ENCODE measurements around the gene PIEZO2. TPM values are rescaled to one million over a fixed set of nuclear protein-coding genes. Genes with fewer than 3 reads are reported as not detected.

Gene PIEZO2
- total RNA-seq, 1 donor from 2014 or later: 5.3 TPM

DNA sequence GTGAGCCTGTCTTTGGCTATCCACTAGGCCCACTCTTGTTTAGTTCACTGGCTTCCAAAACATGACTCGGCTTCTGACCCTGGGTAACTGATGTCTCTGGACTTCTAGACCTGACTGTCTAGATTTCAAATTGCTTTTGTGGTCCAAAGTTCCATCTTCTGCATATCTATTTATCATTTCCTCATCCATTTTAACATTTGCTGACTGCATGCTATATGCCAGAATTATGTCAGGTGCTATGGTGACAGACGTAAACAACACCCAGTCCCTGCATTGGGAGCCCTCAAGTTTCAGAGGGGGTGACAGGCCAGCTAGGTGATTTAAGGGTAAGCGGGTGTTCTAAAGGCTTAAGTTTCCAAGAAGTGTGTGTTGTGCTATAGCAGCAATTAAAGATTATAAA is 140.9 kb downstream of the PIEZO2 start:
- no peaks in the 10 kb centered on the region for H3K4me1 ChIP-seq (ENCODE audit: insufficient read depth, low read length)
- H3K4me1 Mint-ChIP-seq (ENCODE audit: low read depth, unreplicated experiment): peaks cover 23% of the 10 kb centered on the region
- no peak overlapping the region for H3K4me3 Mint-ChIP-seq (ENCODE audit: unreplicated experiment)
- no peaks in the 10 kb centered on the region for H3K36me3 Mint-ChIP-seq (ENCODE audit: low read depth, unreplicated experiment)
- no peak for TF ChIP-seq EZH2 (IDR thresholded peaks at IDR 0.05; ENCODE audit: insufficient read depth, low read length)
- TF ChIP-seq, protein P1, sequence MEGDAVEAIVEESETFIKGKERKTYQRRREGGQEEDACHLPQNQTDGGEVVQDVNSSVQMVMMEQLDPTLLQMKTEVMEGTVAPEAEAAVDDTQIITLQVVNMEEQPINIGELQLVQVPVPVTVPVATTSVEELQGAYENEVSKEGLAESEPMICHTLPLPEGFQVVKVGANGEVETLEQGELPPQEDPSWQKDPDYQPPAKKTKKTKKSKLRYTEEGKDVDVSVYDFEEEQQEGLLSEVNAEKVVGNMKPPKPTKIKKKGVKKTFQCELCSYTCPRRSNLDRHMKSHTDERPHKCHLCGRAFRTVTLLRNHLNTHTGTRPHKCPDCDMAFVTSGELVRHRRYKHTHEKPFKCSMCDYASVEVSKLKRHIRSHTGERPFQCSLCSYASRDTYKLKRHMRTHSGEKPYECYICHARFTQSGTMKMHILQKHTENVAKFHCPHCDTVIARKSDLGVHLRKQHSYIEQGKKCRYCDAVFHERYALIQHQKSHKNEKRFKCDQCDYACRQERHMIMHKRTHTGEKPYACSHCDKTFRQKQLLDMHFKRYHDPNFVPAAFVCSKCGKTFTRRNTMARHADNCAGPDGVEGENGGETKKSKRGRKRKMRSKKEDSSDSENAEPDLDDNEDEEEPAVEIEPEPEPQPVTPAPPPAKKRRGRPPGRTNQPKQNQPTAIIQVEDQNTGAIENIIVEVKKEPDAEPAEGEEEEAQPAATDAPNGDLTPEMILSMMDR (IDR thresholded peaks at IDR 0.05; ENCODE audit: insufficient read depth, low read depth, low read length): no peak
- H3K27me3 Mint-ChIP-seq (ENCODE audit: low read depth, unreplicated experiment): no peaks in the 10 kb centered on the region
- no peaks in the 10 kb centered on the region for H3K9me3 Mint-ChIP-seq (ENCODE audit: unreplicated experiment)
- H3K27me3 ChIP-seq (ENCODE audit: insufficient read depth, low read length): no peaks in the 10 kb centered on the region
- DNase-seq (ENCODE audit: low read depth) (no peak), FAIRE-seq (no peak)
- no peaks in the 10 kb centered on the region for H3K9me3 ChIP-seq (ENCODE audit: insufficient read depth, low read depth, low read length)
- H4K20me1 ChIP-seq (ENCODE audit: insufficient read depth, low read length): no peaks in the 10 kb centered on the region
- H3K27ac ChIP-seq (ENCODE audit: low read depth, low read length): no peak overlapping the region
- H3K9ac ChIP-seq (ENCODE audit: low read length): no peak overlapping the region
- H2AFZ ChIP-seq (ENCODE audit: low read depth, low read length): no peak overlapping the region
- H3K36me3 ChIP-seq (ENCODE audit: insufficient read depth, low read length): no peaks in the 10 kb centered on the region
- H3K27ac Mint-ChIP-seq (ENCODE audit: unreplicated experiment): no peak overlapping the region
- no peaks in the 10 kb centered on the region for H3K79me2 ChIP-seq (ENCODE audit: insufficient read depth, low read length)
- no peak overlapping the region for H3K4me2 ChIP-seq (ENCODE audit: low read length)
- no peak overlapping the region for H3K4me3 ChIP-seq (ENCODE audit: insufficient read depth, low read depth, low read length)

DNA sequence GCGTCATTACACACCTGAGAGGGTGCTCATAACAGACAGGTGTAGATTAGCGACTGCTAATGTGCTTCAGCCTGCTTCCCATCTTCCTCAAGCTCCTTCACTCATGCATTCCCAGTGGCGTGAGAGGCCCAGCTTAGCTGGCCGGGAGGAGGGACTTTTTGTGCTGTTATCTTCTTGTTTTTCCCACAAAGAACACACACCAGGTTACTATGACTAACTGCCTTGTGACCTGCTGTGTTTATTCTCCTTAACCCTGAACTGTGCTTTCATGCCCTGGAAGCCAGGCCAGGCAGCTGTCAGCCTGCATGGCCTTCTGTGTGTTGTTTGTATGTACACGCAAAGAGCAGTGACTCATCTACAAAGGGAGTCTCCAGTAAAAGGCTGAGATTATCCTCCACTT is 143.8 kb downstream of the PIEZO2 start:
- Histone ChIP-seq H3K27ac (ENCODE audit: low read depth, low read length) (peak overlapping the region; percentile 31), H2AFZ (ENCODE audit: low read depth, low read length) (no peak overlapping the region), H3K9ac (ENCODE audit: low read length) (no peak overlapping the region), H3K4me1 (ENCODE audit: insufficient read depth, low read length) (no peaks in the 10 kb centered on the region), H3K36me3 (ENCODE audit: insufficient read depth, low read length) (no peaks in the 10 kb centered on the region), H3K4me3 (ENCODE audit: insufficient read depth, low read depth, low read length) (no peak overlapping the region), H3K79me2 (ENCODE audit: insufficient read depth, low read length) (no peaks in the 10 kb centered on the region), H4K20me1 (ENCODE audit: insufficient read depth, low read length) (no peaks in the 10 kb centered on the region), H3K9me3 (ENCODE audit: insufficient read depth, low read depth, low read length) (no peaks in the 10 kb centered on the region), H3K27me3 (ENCODE audit: insufficient read depth, low read length) (no peaks in the 10 kb centered on the region), H3K4me2 (ENCODE audit: low read length) (no peak overlapping the region)
- DNase-seq (ENCODE audit: low read depth) (peak; percentile 53), FAIRE-seq (no peak)
- Mint-ChIP-seq H3K36me3 (ENCODE audit: low read depth, unreplicated experiment) (no peaks in the 10 kb centered on the region), H3K4me1 (ENCODE audit: low read depth, unreplicated experiment) (peaks cover 23% of the 10 kb centered on the region), H3K27me3 (ENCODE audit: low read depth, unreplicated experiment) (no peaks in the 10 kb centered on the region), H3K27ac (ENCODE audit: unreplicated experiment) (peak overlapping the region; percentile 56), H3K9me3 (ENCODE audit: unreplicated experiment) (no peaks in the 10 kb centered on the region), H3K4me3 (ENCODE audit: unreplicated experiment) (no peak overlapping the region)
- TF ChIP-seq, protein P1 (IDR thresholded peaks at IDR 0.05; ENCODE audit: insufficient read depth, low read depth, low read length): no peak
- TF ChIP-seq EZH2 (IDR thresholded peaks at IDR 0.05; ENCODE audit: insufficient read depth, low read length): no peak

DNA sequence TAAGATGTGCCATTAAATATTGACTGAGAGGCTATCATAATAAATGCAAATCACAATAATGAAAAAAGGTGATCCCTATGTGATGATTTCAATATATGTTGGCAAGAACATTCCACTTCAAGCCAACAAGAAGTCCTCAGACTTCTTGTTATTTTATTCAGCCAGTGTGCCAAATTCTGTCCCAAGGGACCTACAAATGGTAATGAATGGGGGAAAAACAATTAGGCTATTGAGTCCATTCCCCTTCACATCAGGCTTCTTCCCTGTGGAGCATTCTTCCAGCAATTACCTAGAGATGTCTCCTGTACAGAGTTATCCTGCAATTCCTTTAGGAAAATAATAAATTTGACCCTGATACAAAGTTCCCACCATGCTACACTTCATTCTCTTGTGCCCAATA is 144.4 kb downstream of the PIEZO2 start:
- no peak overlapping the region for H2AFZ ChIP-seq (ENCODE audit: low read depth, low read length)
- no peak overlapping the region for H3K4me2 ChIP-seq (ENCODE audit: low read length)
- H3K36me3 ChIP-seq (ENCODE audit: insufficient read depth, low read length): no peaks in the 10 kb centered on the region
- peak overlapping the region; percentile 43 for H3K27ac Mint-ChIP-seq (ENCODE audit: unreplicated experiment)
- H3K4me3 ChIP-seq (ENCODE audit: insufficient read depth, low read depth, low read length): no peak overlapping the region
- no peaks in the 10 kb centered on the region for H3K9me3 ChIP-seq (ENCODE audit: insufficient read depth, low read depth, low read length)
- H3K27me3 ChIP-seq (ENCODE audit: insufficient read depth, low read length): no peaks in the 10 kb centered on the region
- no peaks in the 10 kb centered on the region for H3K27me3 Mint-ChIP-seq (ENCODE audit: low read depth, unreplicated experiment)
- no peak overlapping the region for H3K4me3 Mint-ChIP-seq (ENCODE audit: unreplicated experiment)
- no peak overlapping the region for H3K27ac ChIP-seq (ENCODE audit: low read depth, low read length)
- H3K9me3 Mint-ChIP-seq (ENCODE audit: unreplicated experiment): no peaks in the 10 kb centered on the region
- H3K4me1 Mint-ChIP-seq (ENCODE audit: low read depth, unreplicated experiment): peaks cover 23% of the 10 kb centered on the region
- no peaks in the 10 kb centered on the region for H3K79me2 ChIP-seq (ENCODE audit: insufficient read depth, low read length)
- H3K4me1 ChIP-seq (ENCODE audit: insufficient read depth, low read length): no peaks in the 10 kb centered on the region
- no peak for DNase-seq (ENCODE audit: low read depth)
- H3K9ac ChIP-seq (ENCODE audit: low read length): no peak overlapping the region
- no peak for TF ChIP-seq EZH2 (IDR thresholded peaks at IDR 0.05; ENCODE audit: insufficient read depth, low read length)
- TF ChIP-seq, protein P1 (IDR thresholded peaks at IDR 0.05; ENCODE audit: insufficient read depth, low read depth, low read length): no peak
- FAIRE-seq: no peak
- no peaks in the 10 kb centered on the region for H4K20me1 ChIP-seq (ENCODE audit: insufficient read depth, low read length)
- H3K36me3 Mint-ChIP-seq (ENCODE audit: low read depth, unreplicated experiment): no peaks in the 10 kb centered on the region
